Body of pancreas (tissue), 4 donors: ENCODE measurements around the gene CCSER2. TPM values are rescaled to one million over a fixed set of nuclear protein-coding genes. Genes with fewer than 3 reads are reported as not detected.

Source experiments
- ATAC-seq: fragments of 150-250 bp; one replicate; pipeline ENCODE4 v1.9.1; 2016
- DNase-seq, 4 donors: peaks; one replicate each; pipeline ENCODE4 v3.0.0-alpha.2; 2019
- H3K27ac ChIP-seq, 4 donors: fragments of 200-600 bp; sonication (generic); 1 replicate in 3 of 4; 2 replicates in 1 of 4; pipeline versions ENCODE4 v1.5.1 to v1.6.1; 2016 to 2019; ENCODE audit warnings: mild to moderate bottlenecking in 1 of 4, mixed read lengths in 1 of 4, moderate library complexity in 1 of 4
- H3K27me3 ChIP-seq, 2 donors: fragments of 200-600 bp; sonication (generic); one replicate each; pipeline ENCODE4 v1.6.0; 2016; ENCODE audit warnings: mild to moderate bottlenecking in 1 of 2
- H3K36me3 ChIP-seq, 2 donors: fragments of 200-600 bp; sonication (generic); replicated peaks in 1 of 2; 2 replicates each; pipeline ENCODE4 v1.5.1; 2016; ENCODE audit warnings: low read depth in 2 of 2; ENCODE audit not compliant: insufficient read depth in 1 of 2
- H3K4me1 ChIP-seq: fragments of 200-600 bp; sonication (generic); one replicate; pipeline ENCODE4 v1.6.0; 2016
- H3K4me3 ChIP-seq, 2 donors: fragments of 200-600 bp; sonication (generic); 1 replicate in 1 of 2; 2 replicates in 1 of 2; pipeline ENCODE4 v1.5.1; 2016 to 2019
- H3K9me3 ChIP-seq, 3 donors: fragments of 200-600 bp; sonication (generic); 1 replicate in 2 of 3; 2 replicates in 1 of 3; pipeline ENCODE4 v1.5.1; 2016
- CTCF ChIP-seq, 7 experiments: fragments of 450-650 bp in 4 of 7; fragments of 200-600 bp in 3 of 7; sonication (generic) in 3 of 7; IDR thresholded peaks; one replicate each; pipeline ENCODE4 v1.5.1; 2016 to 2019; ENCODE audit warnings: antibody characterized with exemption in 7 of 7
- POLR2A ChIP-seq, 3 donors: fragments of 450-650 bp; IDR thresholded peaks; one replicate each; pipeline ENCODE4 v1.6.1; 2016; ENCODE audit warnings: antibody characterized with exemption in 3 of 3, mild to moderate bottlenecking in 2 of 3
- WGBS, 2 donors: methylation state at CpG; one replicate each; pipeline ENCODE4 v1.1.5; 2017; 5-methylcytosine and 5-hydroxymethylcytosine counted together
- intact Hi-C: fragments of 100-400 bp; cut with DNase I; formaldehyde crosslinking; loops from one replicate; pipeline ENCODE4 v1.15.1; 2023
- total RNA-seq, 2 donors: library from RNA; depleted of rRNA; stranded (reverse); fragments of >200 nt; gene quantifications; one replicate each; pipeline ENCODE4 v1.1.0, GENCODE V29; 2016

The CCSER2 gene
- total RNA-seq, 2 donors from 2014 or later: 14.5 to 20.0 TPM

GRCh38 chr10:84355106-84355505 is 26.7 kb downstream of the CCSER2 start:
- Histone ChIP-seq H3K9me3 (no peaks in the 10 kb centered on the region), H3K4me3 (no peak overlapping the region), H3K4me1 (peaks cover 10% of the 10 kb centered on the region), H3K27ac (no peak overlapping the region), H3K27me3 (no peaks in the 10 kb centered on the region), H3K36me3 (no peaks in the 10 kb centered on the region)
- intact Hi-C loops: no loop called here
- ATAC-seq (no peak), DNase-seq (no peak)
- 86 to 87% methylated on average over 2 of the region's 2 CpGs for WGBS, 2 donors
- TF ChIP-seq POLR2A (IDR thresholded peaks at IDR 0.05) (no peak), CTCF (IDR thresholded peaks at IDR 0.05) (no peak)

GRCh38 chr10:84356928-84357327 is 28.5 kb downstream of the CCSER2 start:
- intact Hi-C loops: no loop called here
- no peak overlapping the region for H3K4me3 ChIP-seq
- H3K27me3 ChIP-seq: no peaks in the 10 kb centered on the region
- H3K4me1 ChIP-seq: peaks cover 19% of the 10 kb centered on the region
- TF ChIP-seq CTCF (IDR thresholded peaks at IDR 0.05) (no peak), POLR2A (IDR thresholded peaks at IDR 0.05) (no peak)
- 68 to 96% methylated on average over 2 of the region's 2 CpGs for WGBS, 2 donors
- H3K27ac ChIP-seq: no peak overlapping the region
- H3K36me3 ChIP-seq: no peaks in the 10 kb centered on the region
- ATAC-seq: no peak
- H3K9me3 ChIP-seq: no peaks in the 10 kb centered on the region
- DNase-seq: no peak

GRCh38 chr10:84358743-84359142 is 30.4 kb downstream of the CCSER2 start:
- Histone ChIP-seq H3K27me3 (no peaks in the 10 kb centered on the region), H3K4me3 (no peak overlapping the region), H3K4me1 (peaks cover 19% of the 10 kb centered on the region), H3K36me3 (no peaks in the 10 kb centered on the region), H3K9me3 (no peaks in the 10 kb centered on the region), H3K27ac (no peak overlapping the region)
- no peak for TF ChIP-seq POLR2A (IDR thresholded peaks at IDR 0.05)
- no peak for TF ChIP-seq CTCF (IDR thresholded peaks at IDR 0.05)
- no peak for DNase-seq
- intact Hi-C loops: no loop called here
- 88% methylated on average over 1 of the region's 1 CpG for WGBS, 2 donors
- no peak for ATAC-seq

GRCh38 chr10:84360637-84361365 is 32.4 kb downstream of the CCSER2 start:
- no peak for DNase-seq
- intact Hi-C loops: no loop called here
- TF ChIP-seq CTCF (IDR thresholded peaks at IDR 0.05): no peak
- Histone ChIP-seq H3K27me3 (no peaks in the 10 kb centered on the region), H3K36me3 (no peaks in the 10 kb centered on the region), H3K9me3 (no peaks in the 10 kb centered on the region), H3K27ac (peak overlapping the region in 3 of 4 donors; percentile 8 to 40 (median 31)), H3K4me3 (no peak overlapping the region), H3K4me1 (peaks cover 22% of the 10 kb centered on the region)
- ATAC-seq: peak; percentile 33
- WGBS, 2 donors: 37 to 50% methylated on average over 6 of the region's 6 CpGs

- ATAC-seq (no peak), DNase-seq (no peak)
- Histone ChIP-seq H3K4me1 (peaks cover 9% of the 10 kb centered on the region), H3K36me3 (no peaks in the 10 kb centered on the region), H3K27ac (no peak overlapping the region), H3K9me3 (no peaks in the 10 kb centered on the region), H3K27me3 (no peaks in the 10 kb centered on the region), H3K4me3 (no peak overlapping the region)
- 32 to 36% methylated on average over 5 of the region's 5 CpGs for whole genome bisulfite sequencing, 2 donors
- intact Hi-C loops: no loop called here
- no peak for TF ChIP-seq CTCF (IDR thresholded peaks at IDR 0.05)
- TF ChIP-seq POLR2A (IDR thresholded peaks at IDR 0.05): no peak
These were observed 37.0 kb downstream of the CCSER2 start for GRCh38 chr10:84365335-84365881.
